Measurements from ENCODE around the gene CYS1.
"Not testable (repeated sequence)": the region's sequence is repeated elsewhere in the genome, so short reads cannot be mapped to it uniquely, and the experiment has no call there.

CYS1 gene

GRCh38 chr2:10035053-10035422, 45.2 kb downstream of the CYS1 start:
- POLR2A ChIA-PET, result no interaction called here
- CTCF ChIA-PET, result interaction anchor here (0.9 to 5.6 kb wide), 10 partner anchors 9 to 400 kb away, joined by 3 to 29 read pairs (median 4); no protein-coding TSS in a partner anchor
- DNase-seq (ENCODE audit: low read depth, low spot score), result no peak
- TF ChIP-seq CTCF (IDR thresholded peaks at IDR 0.05; ENCODE audit: insufficient read depth, low read length, missing control alignments), result no peak
- H3K4me3 ChIP-seq (ENCODE audit: low read depth, low read length), result no peak overlapping the region

- H3K4me3 ChIP-seq (ENCODE audit: low read depth, low read length), result no peak overlapping the region
- DNase-seq (ENCODE audit: low read depth, low spot score), result no peak
- POLR2A ChIA-PET, result no interaction called here
- TF ChIP-seq CTCF (IDR thresholded peaks at IDR 0.05; ENCODE audit: insufficient read depth, low read length, missing control alignments), result no peak
- CTCF ChIA-PET, result interaction anchor here (0.9 to 5.6 kb wide), 10 partner anchors 10 to 401 kb away, joined by 3 to 29 read pairs (median 4); no protein-coding TSS in a partner anchor
These were observed 45.7 kb downstream of the CYS1 start for GRCh38 chr2:10034333-10035052.

- ChIA-PET CTCF (interaction anchor here (1.1 to 5.6 kb wide), 3 partner anchors 14 to 402 kb away, joined by 4 to 29 read pairs (median 5); no protein-coding TSS in a partner anchor), POLR2A (no interaction called here)
- no peak for TF ChIP-seq CTCF (IDR thresholded peaks at IDR 0.05; ENCODE audit: insufficient read depth, low read length, missing control alignments)
- no peak for DNase-seq (ENCODE audit: low read depth, low spot score)
- no peak overlapping the region for H3K4me3 ChIP-seq (ENCODE audit: low read depth, low read length)
These were observed 46.8 kb downstream of the CYS1 start for GRCh38 chr2:10033251-10034006.

- POLR2A ChIA-PET, result no interaction called here
- CTCF ChIA-PET, result interaction anchor here (1.2 kb wide), 1 partner anchor 402 kb away, joined by 4 read pairs; no protein-coding TSS in a partner anchor
These were observed 47.5 kb downstream of the CYS1 start for GRCh38 chr2:10032746-10033105.

GRCh38 chr2:10031886-10032745, 48.1 kb downstream of the CYS1 start:
- DNase-seq (ENCODE audit: low read depth, low spot score), result no peak
- POLR2A ChIA-PET, result no interaction called here
- H3K4me3 ChIP-seq (ENCODE audit: low read depth, low read length), result no peak overlapping the region
- TF ChIP-seq CTCF (IDR thresholded peaks at IDR 0.05; ENCODE audit: insufficient read depth, low read length, missing control alignments), result no peak
- CTCF ChIA-PET, result interaction anchor here (2.1 to 5.8 kb wide), 2 partner anchors 218 to 233 kb away, joined by 7 to 38 read pairs; no protein-coding TSS in a partner anchor

More at GRCh38 chr2:10032746-10033105, 47.5 kb downstream of the CYS1 start:
- no peak for DNase-seq (ENCODE audit: low read depth, low spot score)
- no peak overlapping the region for H3K4me3 ChIP-seq (ENCODE audit: low read depth, low read length)
- no peak for TF ChIP-seq CTCF (IDR thresholded peaks at IDR 0.05; ENCODE audit: insufficient read depth, low read length, missing control alignments)

GRCh38 chr2:10030798-10031197, 49.4 kb downstream of the CYS1 start:
- CTCF ChIA-PET, result interaction anchor here (0.7 to 5.8 kb wide), 5 partner anchors 17 to 232 kb away, joined by 3 to 38 read pairs (median 3); no protein-coding TSS in a partner anchor
- POLR2A ChIA-PET; H3K4me3 ChIP-seq (ENCODE audit: low read depth, low read length); DNase-seq (ENCODE audit: low read depth, low spot score): not testable (repeated sequence)

All from AG04449 (cell line).